OCI-LY7 (cell line): ENCODE results near the gene CRTC1.

Experiments used
- EZH2phosphoT487 ChIP-seq: fragments of 200-600 bp; sonication (generic); IDR thresholded peaks from 2 replicates; pipeline ENCODE4 v1.6.1; 2018; ENCODE audit warnings: low read depth, borderline replicate concordance, mild to moderate bottlenecking, mixed run types, antibody characterized with exemption, low read length, moderate library complexity, mixed read lengths
- TF ChIP-seq, protein P1 (sequence below): fragments of 200-600 bp; sonication (generic); conservative IDR thresholded peaks from 2 replicates; pipeline ENCODE4 v1.5.1; 2014; ENCODE audit warnings: mild to moderate bottlenecking, antibody characterized with exemption, low read length, moderate library complexity, mixed read lengths

DNA sequence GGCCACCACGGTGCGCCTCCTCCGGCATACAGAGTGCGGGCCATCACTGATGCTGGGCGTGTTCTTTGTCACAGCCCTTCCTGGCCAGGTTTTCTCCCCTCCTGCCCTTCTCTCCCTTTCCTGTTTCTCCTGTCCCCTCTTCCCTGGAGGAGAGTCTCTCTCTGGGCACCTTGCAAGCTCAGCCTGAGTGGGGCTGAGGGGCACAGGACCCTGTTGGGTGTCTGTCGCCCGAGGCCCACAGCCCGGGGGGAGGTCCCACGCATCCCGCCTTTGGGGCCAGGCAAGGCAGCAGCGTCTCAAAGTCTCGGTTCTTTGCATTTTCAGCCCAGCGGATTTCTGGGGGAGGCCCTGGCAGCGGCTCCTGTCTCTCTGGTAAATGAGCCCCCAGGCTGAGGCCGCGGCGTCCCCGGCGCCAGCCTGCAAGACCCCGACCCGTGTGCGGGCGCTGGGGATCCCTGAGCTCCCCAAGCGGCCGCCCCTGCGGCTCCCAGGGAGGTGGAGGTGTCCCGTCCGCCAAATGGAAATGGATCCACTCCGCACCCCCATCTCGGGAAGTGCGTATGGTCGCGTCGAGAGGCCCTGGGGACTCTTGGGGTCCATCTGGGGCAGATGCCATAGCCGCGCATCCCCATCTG is 60.4 kb downstream of the CRTC1 start:
- TF ChIP-seq, protein P1, sequence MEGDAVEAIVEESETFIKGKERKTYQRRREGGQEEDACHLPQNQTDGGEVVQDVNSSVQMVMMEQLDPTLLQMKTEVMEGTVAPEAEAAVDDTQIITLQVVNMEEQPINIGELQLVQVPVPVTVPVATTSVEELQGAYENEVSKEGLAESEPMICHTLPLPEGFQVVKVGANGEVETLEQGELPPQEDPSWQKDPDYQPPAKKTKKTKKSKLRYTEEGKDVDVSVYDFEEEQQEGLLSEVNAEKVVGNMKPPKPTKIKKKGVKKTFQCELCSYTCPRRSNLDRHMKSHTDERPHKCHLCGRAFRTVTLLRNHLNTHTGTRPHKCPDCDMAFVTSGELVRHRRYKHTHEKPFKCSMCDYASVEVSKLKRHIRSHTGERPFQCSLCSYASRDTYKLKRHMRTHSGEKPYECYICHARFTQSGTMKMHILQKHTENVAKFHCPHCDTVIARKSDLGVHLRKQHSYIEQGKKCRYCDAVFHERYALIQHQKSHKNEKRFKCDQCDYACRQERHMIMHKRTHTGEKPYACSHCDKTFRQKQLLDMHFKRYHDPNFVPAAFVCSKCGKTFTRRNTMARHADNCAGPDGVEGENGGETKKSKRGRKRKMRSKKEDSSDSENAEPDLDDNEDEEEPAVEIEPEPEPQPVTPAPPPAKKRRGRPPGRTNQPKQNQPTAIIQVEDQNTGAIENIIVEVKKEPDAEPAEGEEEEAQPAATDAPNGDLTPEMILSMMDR, result no peak
- no peak for TF ChIP-seq EZH2phosphoT487
